Kidney (tissue), 14 donors: Measurements from ENCODE around the gene FAM53B. TPM values are rescaled to one million over a fixed set of nuclear protein-coding genes. Genes with fewer than 3 reads are reported as not detected.

ENCODE experiments used
- DNase-seq, 5 donors: peaks; one replicate each; pipeline ENCODE4 v3.0.0-alpha.2; 2013 to 2020
- FAIRE-seq: peaks from 2 replicates; lab custom pipeline; 2012; peaks lifted over from hg19 to GRCh38; lab: Jason Lieb, UNC
- H3K27ac ChIP-seq, 2 donors: one replicate each; pipeline ENCODE4 v1.7.0; 2013; ENCODE audit warnings: low read depth in 2 of 2, low read length in 2 of 2, inconsistent platforms in 1 of 2
- H3K27me3 ChIP-seq: one replicate; pipeline ENCODE4 v1.7.1; 2013; ENCODE audit warnings: low read length, inconsistent platforms; ENCODE audit not compliant: control insufficient read depth, insufficient read depth
- H3K36me3 ChIP-seq, 3 donors: one replicate each; pipeline versions ENCODE4 v1.7.0 to v1.7.1; 2013; ENCODE audit warnings: low read length in 3 of 3, control low read depth in 1 of 3, inconsistent platforms in 1 of 3; ENCODE audit not compliant: insufficient read depth in 3 of 3, control insufficient read depth in 2 of 3
- H3K4me1 ChIP-seq, 3 donors: one replicate each; pipeline versions ENCODE4 v1.7.0 to v1.7.1; 2013; ENCODE audit warnings: low read length in 3 of 3, inconsistent platforms in 1 of 3, low read depth in 1 of 3; ENCODE audit not compliant: control insufficient read depth in 2 of 3, insufficient read depth in 2 of 3
- H3K4me3 ChIP-seq, 3 donors: one replicate each; pipeline versions ENCODE4 v1.7.0 to v1.8.1; 2013; ENCODE audit warnings: low read length in 3 of 3, control low read depth in 1 of 3, inconsistent platforms in 1 of 3
- H3K9ac ChIP-seq, 3 donors: one replicate each; pipeline versions ENCODE4 v1.7.0 to v1.7.1; 2013; ENCODE audit warnings: low read length in 3 of 3, control low read depth in 1 of 3, inconsistent platforms in 1 of 3
- H3K9me3 ChIP-seq, 3 donors: one replicate each; pipeline versions ENCODE4 v1.7.0 to v1.7.1; 2013; ENCODE audit warnings: low read length in 3 of 3, control low read depth in 1 of 3, inconsistent platforms in 1 of 3; ENCODE audit not compliant: control insufficient read depth in 2 of 3, insufficient read depth in 1 of 3
- intact Hi-C: fragments of 100-400 bp; cut with DNase I; formaldehyde crosslinking; loops from one replicate; pipeline ENCODE4 v1.11.1; 2022
- polyA plus RNA-seq: library from polyadenylated mRNA; stranded (reverse); fragments of 350-450 nt; fragmentation: Illumina TruSeq; extraction: RNeasy Lipid Tissue Mini Kit (QIAGEN cat#74804); gene quantifications from one replicate; pipeline ENCODE4 v1.2.3, GENCODE V29; 2014; ENCODE audit warnings: low read depth, low replicate concordance; ENCODE audit not compliant: insufficient read depth
- total RNA-seq: library from RNA; stranded (reverse); fragmentation: NEBNext Ultra II Directional; extraction: Animal tissue kit (Norgen Biotek cat#: 25700); gene quantifications from one replicate; pipeline ENCODE4 v1.2.1, GENCODE V29; 2021
- TF ChIP-seq, protein P1 (sequence below): IDR thresholded peaks from 3 replicates; pipeline ENCODE4 v1.5.1; 2012; ENCODE audit warnings: mild to moderate bottlenecking, moderate library complexity, borderline replicate concordance; ENCODE audit not compliant: insufficient read depth; ENCODE audit errors: extremely low read depth
- donor health status: control.
- donor health status: control.
- donor health status: control.
- donor health status: control.
- donor health status: control.
- donor health status: DM: yes; HTN: yes; CAD: no.
- donor health status: Normal renal cell carcinoma (clear cell type).

Gene FAM53B
- total and polyA plus RNA-seq, 2 donors from 2014 or later: 11.8 to 30.0 TPM

DNA sequence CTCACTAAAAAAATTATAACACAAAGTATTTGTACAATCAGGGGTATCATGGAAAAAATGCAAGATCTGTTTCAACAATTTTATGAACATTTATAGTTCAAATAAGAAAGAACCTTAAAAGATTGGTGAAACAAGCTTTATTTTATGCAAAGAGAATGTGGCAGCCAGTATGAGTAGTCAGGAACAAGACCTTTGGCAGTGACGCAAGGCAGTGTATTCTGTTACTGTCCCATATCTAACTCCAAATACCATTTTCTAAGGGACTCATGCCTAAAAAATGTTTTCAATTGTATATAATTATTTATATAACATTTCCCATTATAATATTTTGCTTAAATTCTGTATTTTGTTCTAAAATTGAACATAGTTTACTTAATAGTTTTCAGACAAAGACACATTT is 19.1 kb upstream of the FAM53B start:
- Histone ChIP-seq H3K27ac (no peak overlapping the region), H3K4me1 (no peaks in the 10 kb centered on the region), H3K36me3 (peaks cover 6 to 11% (median 6%) of the 10 kb centered on the region in 3 donors), H3K4me3 (no peak overlapping the region), H3K9me3 (no peaks in the 10 kb centered on the region), H3K9ac (no peak overlapping the region), H3K27me3 (no peaks in the 10 kb centered on the region)
- TF ChIP-seq, protein P1, sequence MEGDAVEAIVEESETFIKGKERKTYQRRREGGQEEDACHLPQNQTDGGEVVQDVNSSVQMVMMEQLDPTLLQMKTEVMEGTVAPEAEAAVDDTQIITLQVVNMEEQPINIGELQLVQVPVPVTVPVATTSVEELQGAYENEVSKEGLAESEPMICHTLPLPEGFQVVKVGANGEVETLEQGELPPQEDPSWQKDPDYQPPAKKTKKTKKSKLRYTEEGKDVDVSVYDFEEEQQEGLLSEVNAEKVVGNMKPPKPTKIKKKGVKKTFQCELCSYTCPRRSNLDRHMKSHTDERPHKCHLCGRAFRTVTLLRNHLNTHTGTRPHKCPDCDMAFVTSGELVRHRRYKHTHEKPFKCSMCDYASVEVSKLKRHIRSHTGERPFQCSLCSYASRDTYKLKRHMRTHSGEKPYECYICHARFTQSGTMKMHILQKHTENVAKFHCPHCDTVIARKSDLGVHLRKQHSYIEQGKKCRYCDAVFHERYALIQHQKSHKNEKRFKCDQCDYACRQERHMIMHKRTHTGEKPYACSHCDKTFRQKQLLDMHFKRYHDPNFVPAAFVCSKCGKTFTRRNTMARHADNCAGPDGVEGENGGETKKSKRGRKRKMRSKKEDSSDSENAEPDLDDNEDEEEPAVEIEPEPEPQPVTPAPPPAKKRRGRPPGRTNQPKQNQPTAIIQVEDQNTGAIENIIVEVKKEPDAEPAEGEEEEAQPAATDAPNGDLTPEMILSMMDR: no peak
- FAIRE-seq (no peak), DNase-seq (no peak)
- intact Hi-C loops: no loop called here

- no peaks in the 10 kb centered on the region for H3K9me3 ChIP-seq
- intact Hi-C loops: no loop called here
- no peak overlapping the region for H3K9ac ChIP-seq
- H3K4me1 ChIP-seq: no peaks in the 10 kb centered on the region
- TF ChIP-seq, protein P1: no peak
- H3K27me3 ChIP-seq: no peaks in the 10 kb centered on the region
- DNase-seq: no peak
- H3K4me3 ChIP-seq: no peak overlapping the region
- peaks cover 3 to 11% (median 6%) of the 10 kb centered on the region in 3 donors for H3K36me3 ChIP-seq
- no peak overlapping the region for H3K27ac ChIP-seq
- FAIRE-seq: no peak
These were observed 18.1 kb upstream of the FAM53B start for GRCh38 chr10:124762281-124762680.

DNA sequence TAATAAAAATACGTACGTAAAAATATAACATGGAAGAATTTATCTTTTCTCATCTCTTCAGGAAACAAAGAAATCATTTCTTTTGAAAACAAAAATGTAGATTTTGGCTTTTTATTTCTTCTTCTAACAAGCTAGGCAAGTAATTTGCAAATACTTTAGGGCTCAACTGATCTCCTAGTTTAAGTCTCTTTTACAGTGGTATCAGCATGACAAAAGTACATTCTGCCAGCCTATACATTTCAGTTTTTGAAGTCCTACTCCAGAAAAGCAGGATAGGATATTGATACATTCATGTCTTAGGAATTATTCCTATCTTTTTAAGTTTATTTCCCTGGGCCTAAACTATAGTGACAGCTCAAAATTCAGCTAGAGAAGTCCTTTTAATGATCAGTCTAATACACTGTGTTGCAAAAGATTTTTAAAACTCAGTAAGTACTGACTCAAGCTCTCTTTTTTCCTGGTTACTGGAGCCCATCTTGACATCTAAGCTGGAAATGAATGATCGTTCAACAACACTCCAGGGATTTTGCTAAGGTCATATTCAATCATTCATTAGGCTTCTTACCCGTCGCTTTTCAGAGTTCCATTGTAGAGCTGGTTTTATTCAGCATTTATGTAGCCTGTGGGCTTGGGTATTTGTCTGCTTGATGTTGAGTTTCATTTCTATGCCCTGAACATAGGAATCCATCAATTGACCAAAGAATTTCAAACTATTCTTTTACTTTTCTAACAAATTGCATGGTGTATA is 12.2 kb upstream of the FAM53B start:
- Histone ChIP-seq H3K36me3 (peaks cover 3 to 10% (median 6%) of the 10 kb centered on the region in 3 donors), H3K27me3 (no peaks in the 10 kb centered on the region), H3K9me3 (no peaks in the 10 kb centered on the region), H3K4me1 (no peaks in the 10 kb centered on the region), H3K9ac (no peak overlapping the region), H3K4me3 (no peak overlapping the region), H3K27ac (no peak overlapping the region)
- FAIRE-seq (no peak), DNase-seq (no peak)
- TF ChIP-seq, protein P1: no peak
- intact Hi-C loops: no loop called here
